ENCODE data around the gene DNAJB8.

DNA sequence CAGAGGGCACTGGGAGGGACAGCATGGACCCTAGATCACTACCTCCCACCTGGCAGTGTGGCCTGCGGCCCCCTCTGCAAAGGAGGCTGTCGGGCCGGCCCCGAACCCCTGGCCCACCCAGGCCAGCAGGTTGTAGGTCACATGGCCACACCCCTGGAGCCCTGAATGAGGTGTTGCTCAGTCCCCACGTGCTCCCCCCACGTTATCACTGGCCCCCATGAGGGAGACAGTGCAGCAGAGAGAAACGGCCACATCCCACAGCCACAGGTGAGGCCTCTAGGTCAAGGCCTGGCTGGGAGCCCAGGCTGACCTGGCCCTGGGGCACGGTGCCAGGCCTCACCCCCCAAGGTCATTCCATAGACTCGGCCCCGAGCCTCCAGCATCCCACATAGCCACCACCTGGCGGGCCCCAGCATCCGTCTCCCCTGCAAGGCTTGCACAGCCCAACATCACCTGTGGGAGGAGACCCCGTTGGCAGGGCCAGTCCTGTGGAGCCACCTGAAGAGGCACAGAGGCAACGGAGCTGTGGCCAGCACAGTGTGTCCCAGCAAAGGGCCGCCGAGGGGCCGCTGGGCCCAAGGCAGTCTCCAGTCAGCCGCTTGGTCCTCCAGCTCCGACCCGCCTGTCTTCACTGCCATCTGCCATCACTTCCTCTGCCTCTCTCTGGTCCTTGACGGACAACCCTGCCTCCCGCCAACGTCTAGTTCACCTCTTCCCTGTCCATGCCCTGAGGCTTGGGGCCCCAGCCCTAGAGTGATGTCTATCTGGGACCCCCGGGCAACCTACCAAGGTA lies 53.1 kb downstream of the DNAJB8 start:
- no peak for TF ChIP-seq MITF (IDR thresholded peaks at IDR 0.05)
- no peak for TF ChIP-seq FOXK2 (conservative IDR thresholded peaks at IDR 0.05 in 1 of 2, IDR thresholded peaks at IDR 0.05 in 1 of 2; ENCODE audit: low read depth in 2 of 2)
- TF ChIP-seq MCM7 (IDR thresholded peaks at IDR 0.05) = no peak

Measured in K562 (cell line).